Measurements from ENCODE around the gene ARL5C.

The ARL5C gene

GRCh38 chr17:39197380-39198185, 31.6 kb upstream of the ARL5C start, which contains the start of gene CACNB1:
CACNB1 (minus strand) TSS chr17:39197669; CDS start chr17:39197495, 174 bp downstream.
- peak; percentile 86 for ATAC-seq

GRCh38 chr17:39196808-39197291, 30.9 kb upstream of the ARL5C start:
- TF ChIP-seq SNAI2 (CRISPR knock-in tag; IDR thresholded peaks at IDR 0.05) (no peak), ISL1 (CRISPR knock-in tag; IDR thresholded peaks at IDR 0.05) (no peak), POU6F1 (CRISPR knock-in tag; IDR thresholded peaks at IDR 0.05; ENCODE audit: borderline replicate concordance, low read depth) (no peak), CREB5 (CRISPR knock-in tag; IDR thresholded peaks at IDR 0.05; ENCODE audit: low read depth) (no peak), ZFP30 (CRISPR knock-in tag; IDR thresholded peaks at IDR 0.05) (no peak), GLIS3 (CRISPR knock-in tag; IDR thresholded peaks at IDR 0.05) (no peak), PPARA (CRISPR knock-in tag; IDR thresholded peaks at IDR 0.05; ENCODE audit: borderline replicate concordance) (no peak), ZFP3 (CRISPR knock-in tag; IDR thresholded peaks at IDR 0.05) (no peak)
- peak; percentile 41 for ATAC-seq

More at GRCh38 chr17:39197380-39198185, 31.6 kb upstream of the ARL5C start, which contains the start of gene CACNB1:
- TF ChIP-seq, protein P1, sequence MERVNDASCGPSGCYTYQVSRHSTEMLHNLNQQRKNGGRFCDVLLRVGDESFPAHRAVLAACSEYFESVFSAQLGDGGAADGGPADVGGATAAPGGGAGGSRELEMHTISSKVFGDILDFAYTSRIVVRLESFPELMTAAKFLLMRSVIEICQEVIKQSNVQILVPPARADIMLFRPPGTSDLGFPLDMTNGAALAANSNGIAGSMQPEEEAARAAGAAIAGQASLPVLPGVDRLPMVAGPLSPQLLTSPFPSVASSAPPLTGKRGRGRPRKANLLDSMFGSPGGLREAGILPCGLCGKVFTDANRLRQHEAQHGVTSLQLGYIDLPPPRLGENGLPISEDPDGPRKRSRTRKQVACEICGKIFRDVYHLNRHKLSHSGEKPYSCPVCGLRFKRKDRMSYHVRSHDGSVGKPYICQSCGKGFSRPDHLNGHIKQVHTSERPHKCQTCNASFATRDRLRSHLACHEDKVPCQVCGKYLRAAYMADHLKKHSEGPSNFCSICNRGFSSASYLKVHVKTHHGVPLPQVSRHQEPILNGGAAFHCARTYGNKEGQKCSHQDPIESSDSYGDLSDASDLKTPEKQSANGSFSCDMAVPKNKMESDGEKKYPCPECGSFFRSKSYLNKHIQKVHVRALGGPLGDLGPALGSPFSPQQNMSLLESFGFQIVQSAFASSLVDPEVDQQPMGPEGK (CRISPR knock-in tag; IDR thresholded peaks at IDR 0.05; ENCODE audit: borderline replicate concordance): no peak
- TF ChIP-seq ARNTL (CRISPR knock-in tag; IDR thresholded peaks at IDR 0.05; ENCODE audit: borderline replicate concordance, low read depth) (no peak), ISL1 (CRISPR knock-in tag; IDR thresholded peaks at IDR 0.05) (no peak), SNAI2 (CRISPR knock-in tag; IDR thresholded peaks at IDR 0.05) (no peak), ZNF8 (CRISPR knock-in tag; IDR thresholded peaks at IDR 0.05) (no peak), POU6F1 (CRISPR knock-in tag; IDR thresholded peaks at IDR 0.05; ENCODE audit: borderline replicate concordance, low read depth) (no peak)

- no peak for TF ChIP-seq ESRRG (CRISPR knock-in tag; IDR thresholded peaks at IDR 0.05)
- no peak for TF ChIP-seq ZNF70 (CRISPR knock-in tag; IDR thresholded peaks at IDR 0.05)
- TF ChIP-seq TCF4 (CRISPR knock-in tag; IDR thresholded peaks at IDR 0.05; ENCODE audit: borderline replicate concordance): no peak
- no peak for TF ChIP-seq ZC3H10 (CRISPR knock-in tag; IDR thresholded peaks at IDR 0.05)
- no peak for TF ChIP-seq TOX (CRISPR knock-in tag; IDR thresholded peaks at IDR 0.05; ENCODE audit: borderline replicate concordance)
- TF ChIP-seq ZNF565 (CRISPR knock-in tag; conservative IDR thresholded peaks at IDR 0.05; ENCODE audit: low read depth): no peak
- TF ChIP-seq PPARA (CRISPR knock-in tag; IDR thresholded peaks at IDR 0.05; ENCODE audit: borderline replicate concordance): no peak
- TF ChIP-seq CSDC2 (CRISPR knock-in tag; IDR thresholded peaks at IDR 0.05): no peak
- no peak for TF ChIP-seq TSHZ2 (CRISPR knock-in tag; IDR thresholded peaks at IDR 0.05)
- TF ChIP-seq SNAI2 (CRISPR knock-in tag; IDR thresholded peaks at IDR 0.05): no peak
- TF ChIP-seq POU6F1 (CRISPR knock-in tag; IDR thresholded peaks at IDR 0.05; ENCODE audit: borderline replicate concordance, low read depth): no peak
- TF ChIP-seq CREB5 (CRISPR knock-in tag; IDR thresholded peaks at IDR 0.05; ENCODE audit: low read depth): no peak
- no peak for TF ChIP-seq ISL1 (CRISPR knock-in tag; IDR thresholded peaks at IDR 0.05)
- TF ChIP-seq ZFP3 (CRISPR knock-in tag; IDR thresholded peaks at IDR 0.05): no peak
- no peak for ATAC-seq
Measured at GRCh38 chr17:39196241-39196807, 30.4 kb upstream of the ARL5C start.
